ENCODE results near the gene CCDC24.
A peak's percentile ranks its signal among the peaks of the same experiment; 100 is the strongest.

Gene CCDC24

DNA sequence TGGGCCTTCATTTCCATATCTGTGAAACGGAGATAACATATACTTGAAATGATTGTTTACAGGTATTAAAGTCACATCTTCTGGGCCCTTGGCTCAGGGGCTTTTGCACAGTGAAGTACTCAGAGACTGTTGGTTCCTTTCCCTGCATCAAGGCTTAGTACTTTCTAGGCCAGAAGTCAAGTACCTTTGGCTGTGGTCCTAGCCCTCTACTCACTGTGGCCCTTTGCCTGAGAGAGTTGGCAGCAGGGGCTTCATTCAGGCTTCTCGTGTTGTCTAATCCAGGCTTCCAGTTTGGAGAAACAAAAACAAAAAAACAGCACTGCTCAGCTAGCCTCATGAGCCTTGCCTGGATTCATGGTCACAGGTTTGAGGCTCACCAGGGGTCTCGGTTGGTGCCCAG, 29.7 kb upstream of the CCDC24 start:
- no peak overlapping the region for H3K4me3 ChIP-seq (ENCODE audit: low read length)
- DNase-seq (ENCODE audit: low read depth, low spot score) = no peak

DNA sequence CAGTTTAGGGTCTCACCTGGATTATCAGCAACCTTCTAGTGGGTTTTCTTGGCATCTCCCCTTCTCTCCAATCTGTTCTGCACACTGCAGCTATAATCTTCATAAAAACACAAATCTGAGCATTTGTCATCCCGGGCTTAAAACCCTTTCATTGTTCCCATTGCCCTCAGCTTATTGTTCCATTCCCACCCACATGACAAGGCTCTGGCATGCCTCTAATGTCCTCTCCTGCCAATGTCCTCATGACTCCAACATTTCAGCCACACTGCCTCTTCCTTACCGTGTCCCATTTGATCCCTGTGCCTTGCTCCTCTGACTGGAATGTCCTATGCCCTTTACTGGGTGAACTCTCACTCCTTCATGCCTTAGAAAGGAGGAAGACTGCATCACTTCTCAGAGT, 29.1 kb upstream of the CCDC24 start:
- H3K4me3 ChIP-seq (ENCODE audit: low read length) = no peak overlapping the region

DNA sequence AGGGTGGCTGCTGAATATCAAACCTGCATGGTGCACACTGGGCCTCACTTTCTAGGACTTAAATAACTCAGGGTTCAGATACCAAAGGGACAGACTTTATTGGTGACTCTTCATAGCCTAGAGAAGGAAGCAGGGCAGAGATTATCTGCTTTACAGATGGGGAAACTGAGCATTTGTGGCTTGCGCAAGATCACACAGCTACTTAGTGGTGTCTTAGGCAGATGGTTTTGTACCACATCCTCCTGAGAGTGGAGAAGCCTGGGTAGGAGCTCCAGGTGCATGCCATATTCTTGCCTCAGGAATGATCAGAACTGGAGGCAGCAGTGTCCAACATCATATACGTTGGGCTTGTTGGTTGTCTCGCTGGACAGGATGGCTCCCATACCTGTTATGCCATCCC, 28.4 kb upstream of the CCDC24 start:
- no peak overlapping the region for H3K4me3 ChIP-seq (ENCODE audit: low read length)
- peak; percentile 85 for DNase-seq (ENCODE audit: low read depth, low spot score)

More for the DNA sequence above, 29.1 kb upstream of the CCDC24 start:
- DNase-seq (ENCODE audit: low read depth, low spot score) = no peak

DNA sequence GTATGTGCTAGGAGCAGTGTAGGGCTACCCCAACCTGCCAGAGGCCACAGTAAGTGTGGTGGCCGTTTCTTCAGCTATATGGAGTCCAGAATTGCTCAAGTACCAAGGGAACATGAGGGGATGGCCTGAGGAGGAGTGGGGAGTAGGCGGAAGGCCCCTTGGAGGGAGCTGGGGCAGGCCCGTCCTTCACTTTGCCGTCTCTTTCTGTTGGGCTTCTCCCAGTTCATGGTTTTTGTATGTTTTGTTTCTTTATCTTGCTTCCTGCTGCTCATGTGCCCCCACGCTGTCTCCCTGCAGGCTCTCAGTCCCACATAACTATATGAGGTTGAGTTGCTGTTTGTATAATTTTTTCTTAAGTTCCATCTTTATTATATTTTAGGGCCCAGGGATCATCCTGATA, 27.5 kb upstream of the CCDC24 start:
- no peak for DNase-seq (ENCODE audit: low read depth, low spot score)
- H3K4me3 ChIP-seq (ENCODE audit: low read length) = no peak overlapping the region

DNA sequence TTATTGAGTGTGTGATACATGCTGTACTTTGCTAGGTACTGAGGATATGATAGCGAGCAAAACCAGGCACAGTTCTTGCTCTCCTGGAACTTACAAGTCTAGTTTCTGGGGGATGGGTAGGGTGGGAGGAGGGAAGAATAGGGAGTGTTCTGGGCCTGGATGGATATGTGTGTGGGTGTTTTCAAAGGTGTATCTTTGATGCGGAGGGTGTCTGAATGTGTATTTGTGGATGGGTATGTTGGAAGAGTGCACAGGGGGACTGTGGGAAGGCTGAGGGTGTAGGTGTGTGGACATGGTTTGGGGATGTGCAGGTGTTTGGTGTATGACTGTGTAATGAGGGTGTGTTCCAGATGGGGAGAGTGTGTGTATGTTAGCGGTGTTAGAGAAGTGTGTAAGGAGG, 26.1 kb upstream of the CCDC24 start:
- no peak overlapping the region for H3K4me3 ChIP-seq (ENCODE audit: low read length)
- no peak for DNase-seq (ENCODE audit: low read depth, low spot score)

DNA sequence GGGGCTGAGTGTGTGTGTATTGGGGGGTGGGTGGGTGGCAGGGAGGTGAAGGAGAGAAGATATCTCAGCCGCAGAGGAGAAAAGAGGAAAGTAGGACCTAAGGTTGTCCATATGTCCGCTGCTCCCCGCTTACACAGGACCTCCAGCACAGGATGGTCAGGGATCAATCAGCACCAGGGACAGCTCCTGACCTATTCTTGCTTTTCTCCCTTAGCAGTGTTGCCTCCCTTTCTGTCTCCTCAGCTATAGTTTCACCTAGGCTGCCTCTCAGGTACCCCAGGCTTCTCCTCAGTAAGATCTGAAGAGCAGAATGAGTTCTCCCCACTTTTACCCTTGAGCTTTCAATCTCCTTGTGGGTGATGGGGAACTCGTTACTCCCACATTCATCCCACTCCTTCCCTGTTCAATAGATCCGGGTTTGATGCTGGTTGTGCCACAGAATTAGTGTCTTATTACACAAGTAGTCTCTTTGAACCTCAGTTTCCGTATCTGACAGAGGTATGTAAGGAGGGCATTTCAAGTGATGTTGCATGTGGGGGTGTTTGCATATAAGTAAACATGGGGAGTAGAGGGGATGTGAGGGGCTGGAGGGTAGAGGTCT, 23.0 kb upstream of the CCDC24 start:
- DNase-seq (ENCODE audit: low read depth, low spot score) = no peak
- H3K4me3 ChIP-seq (ENCODE audit: low read length) = no peak overlapping the region

DNA sequence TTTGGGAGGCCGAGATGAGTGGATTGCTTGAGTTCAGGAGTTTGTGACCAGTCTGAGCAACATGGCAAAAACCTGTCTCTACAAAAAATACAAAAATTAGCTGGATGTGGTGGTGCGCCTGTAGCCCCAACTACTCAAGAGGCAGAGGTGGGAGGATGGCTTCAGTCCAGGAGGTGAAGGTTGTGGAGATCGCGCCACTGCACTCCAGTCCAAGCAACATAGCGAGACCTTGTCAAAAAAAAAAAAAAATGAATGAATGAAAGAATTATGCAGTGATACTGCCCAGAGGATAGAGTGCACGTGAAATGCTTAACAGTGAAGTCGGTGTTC, 22.0 kb upstream of the CCDC24 start:
- H3K4me3 ChIP-seq (ENCODE audit: low read length) = peak overlapping the region; percentile 96
- no peak for DNase-seq (ENCODE audit: low read depth, low spot score)

DNA sequence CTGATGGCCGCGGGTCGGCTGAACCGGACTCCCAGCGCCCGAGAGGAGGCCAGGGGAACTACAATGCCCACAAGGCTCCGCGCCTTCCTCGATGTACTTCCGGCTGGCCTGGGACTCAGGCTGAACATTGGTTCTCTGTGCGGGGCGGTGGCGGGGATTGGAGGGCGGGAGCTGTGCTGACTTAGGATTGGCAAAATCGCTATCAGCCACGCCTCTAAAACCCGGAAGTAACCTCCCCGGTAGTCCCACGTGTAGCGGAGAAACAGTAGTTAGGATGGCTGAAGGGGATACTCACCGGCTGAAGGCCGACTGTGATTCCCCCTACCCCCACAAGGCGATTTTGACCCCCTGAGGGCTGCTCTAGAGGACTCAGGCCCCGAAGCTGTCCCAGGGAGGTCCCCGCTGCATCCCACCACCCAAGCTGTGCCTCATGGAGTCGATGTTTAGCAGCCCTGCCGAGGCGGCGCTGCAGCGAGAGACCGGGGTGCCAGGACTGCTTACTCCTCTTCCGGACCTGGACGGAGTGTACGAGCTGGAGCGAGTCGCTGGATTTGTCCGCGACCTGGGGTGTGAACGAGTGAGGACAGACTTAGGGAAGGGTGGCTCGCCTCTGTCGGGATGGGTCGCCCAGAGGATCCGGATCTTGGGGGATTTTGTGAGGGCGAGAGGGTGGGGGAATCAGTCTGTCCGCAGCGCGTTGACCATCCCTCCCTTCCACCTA, 21.5 kb upstream of the CCDC24 start, which contains the start of gene DPH2:
Gene DPH2, plus strand, starts transcription at position 265 of the 721 bp plus-strand sequence. Its CDS starts 166 bp downstream, at position 431.
- peak within 1 kb of the TSS; percentile 96 for H3K4me3 ChIP-seq (ENCODE audit: low read length)
- peak; percentile 95 for DNase-seq (ENCODE audit: low read depth, low spot score)

DNA sequence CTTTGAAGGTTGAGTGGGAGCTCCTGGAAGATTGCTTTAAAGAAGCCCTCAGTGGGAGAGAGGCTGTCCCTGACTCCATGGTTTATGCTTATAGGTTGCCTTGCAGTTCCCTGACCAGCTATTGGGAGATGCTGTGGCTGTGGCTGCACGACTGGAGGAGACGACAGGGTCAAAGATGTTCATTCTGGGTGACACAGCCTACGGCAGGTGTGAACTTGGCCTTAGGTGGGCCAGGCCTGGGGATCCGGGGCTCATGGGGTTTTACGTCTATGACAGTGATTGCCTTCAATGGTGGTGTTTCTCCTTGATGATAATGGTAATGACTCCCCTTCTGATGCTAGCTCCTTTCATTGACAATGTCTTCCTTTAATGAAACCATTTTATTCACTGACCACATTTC, 20.9 kb upstream of the CCDC24 start:
- DNase-seq (ENCODE audit: low read depth, low spot score) = no peak
- peak overlapping the region; percentile 96 for H3K4me3 ChIP-seq (ENCODE audit: low read length)

DNA sequence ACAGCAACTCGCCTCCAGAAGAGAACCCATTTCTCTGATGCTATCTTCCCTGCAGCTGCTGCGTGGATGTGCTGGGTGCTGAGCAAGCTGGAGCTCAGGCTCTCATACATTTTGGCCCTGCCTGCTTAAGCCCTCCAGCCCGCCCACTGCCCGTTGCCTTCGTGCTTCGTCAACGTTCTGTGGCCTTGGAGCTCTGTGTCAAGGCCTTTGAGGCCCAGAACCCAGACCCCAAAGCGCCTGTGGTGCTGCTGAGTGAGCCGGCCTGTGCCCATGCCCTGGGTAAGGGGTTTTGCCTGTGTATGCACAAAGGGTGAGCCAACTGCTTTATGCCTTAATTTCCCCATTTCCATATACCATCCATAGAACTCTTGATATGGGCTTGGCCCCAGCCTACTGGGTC, 20.5 kb upstream of the CCDC24 start:
- no peak for DNase-seq (ENCODE audit: low read depth, low spot score)
- H3K4me3 ChIP-seq (ENCODE audit: low read length) = peak overlapping the region; percentile 96

DNA sequence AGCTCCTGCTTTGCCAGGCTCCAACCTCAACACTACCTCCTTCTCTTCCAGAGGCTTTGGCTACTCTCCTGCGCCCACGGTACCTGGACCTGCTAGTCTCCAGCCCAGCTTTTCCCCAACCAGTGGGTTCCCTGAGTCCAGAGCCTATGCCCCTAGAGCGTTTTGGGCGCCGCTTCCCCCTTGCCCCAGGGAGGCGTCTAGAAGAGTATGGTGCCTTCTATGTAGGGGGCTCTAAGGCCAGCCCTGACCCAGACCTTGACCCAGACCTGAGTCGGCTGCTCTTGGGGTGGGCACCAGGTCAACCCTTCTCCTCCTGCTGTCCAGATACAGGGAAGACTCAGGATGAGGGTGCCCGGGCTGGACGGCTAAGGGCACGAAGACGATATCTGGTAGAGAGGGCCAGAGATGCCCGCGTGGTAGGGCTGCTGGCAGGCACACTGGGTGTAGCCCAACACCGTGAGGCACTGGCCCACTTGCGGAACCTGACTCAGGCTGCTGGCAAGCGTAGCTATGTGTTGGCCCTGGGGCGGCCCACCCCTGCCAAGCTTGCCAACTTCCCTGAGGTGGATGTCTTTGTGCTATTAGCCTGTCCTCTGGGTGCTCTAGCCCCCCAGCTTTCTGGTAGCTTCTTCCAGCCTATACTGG, 19.9 kb upstream of the CCDC24 start:
- no peak for DNase-seq (ENCODE audit: low read depth, low spot score)
- H3K4me3 ChIP-seq (ENCODE audit: low read length) = no peak overlapping the region

DNA sequence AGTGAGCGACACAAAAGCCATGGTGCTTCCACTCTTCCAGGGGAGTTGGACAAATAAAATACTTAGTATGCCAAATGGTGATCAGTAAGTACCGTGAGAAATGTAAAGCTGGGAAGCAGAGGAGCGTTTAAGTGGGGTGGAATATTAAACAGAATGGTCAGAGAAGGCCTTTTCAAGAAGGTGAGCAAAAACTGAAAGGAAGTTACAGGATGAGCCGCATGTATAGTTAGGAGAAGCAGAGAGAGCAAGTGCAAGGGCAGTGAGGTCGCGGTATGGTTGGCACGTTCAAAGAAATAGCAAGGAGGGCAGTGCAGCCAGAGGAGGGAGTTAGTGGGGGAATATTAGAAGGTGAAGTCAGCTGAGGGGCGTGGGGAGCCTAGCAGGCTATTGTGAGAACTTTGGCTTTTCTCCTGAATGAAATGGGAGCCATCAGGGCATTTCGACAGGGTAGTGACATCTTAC, 17.4 kb upstream of the CCDC24 start:
- no peak for DNase-seq (ENCODE audit: low read depth, low spot score)

DNA sequence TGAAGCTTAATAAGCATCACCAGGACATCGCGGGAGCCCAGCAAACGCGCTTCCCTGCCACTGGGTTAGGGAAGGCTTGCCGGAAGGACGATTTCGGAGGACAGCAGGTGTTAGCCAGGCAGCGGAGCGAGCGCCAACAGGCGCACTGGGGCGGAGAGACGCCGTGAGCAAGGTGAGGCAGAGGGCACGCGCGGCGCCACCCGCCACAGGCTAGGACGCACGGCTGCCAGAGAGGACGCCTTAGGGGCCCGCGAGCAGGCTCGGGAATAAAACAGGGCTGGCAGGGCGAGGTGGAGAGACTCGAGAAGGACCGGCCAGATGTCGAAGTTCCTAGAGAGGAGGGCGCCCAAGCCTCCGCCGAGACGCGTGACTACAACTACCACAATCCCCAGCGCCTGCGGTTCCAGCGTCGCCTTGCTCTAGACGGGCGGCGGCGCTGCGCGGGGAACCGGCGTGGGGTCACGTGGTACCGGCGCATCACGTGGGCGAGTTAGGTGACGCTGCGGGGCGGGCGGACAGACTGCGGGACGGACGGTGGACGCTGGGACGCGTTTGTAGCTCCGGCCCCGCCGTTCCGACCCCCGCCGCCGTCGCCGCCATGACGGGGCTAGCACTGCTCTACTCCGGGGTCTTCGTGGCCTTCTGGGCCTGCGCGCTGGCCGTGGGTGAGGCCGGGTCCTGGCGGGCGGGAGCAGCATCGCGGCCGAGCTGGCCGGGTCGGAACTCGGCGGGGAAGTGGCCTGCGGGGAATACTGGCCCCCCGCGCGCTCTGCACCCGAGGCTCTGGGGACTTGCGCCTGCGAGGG, 16.8 kb upstream of the CCDC24 start, which contains the start of gene ATP6V0B:
Gene ATP6V0B, plus strand, starts transcription at position 518 of the 806 bp plus-strand sequence. Its CDS starts 81 bp downstream, at position 599.
- H3K4me3 ChIP-seq (ENCODE audit: low read length) = peak within 1 kb of the TSS; percentile 90
- peak; percentile 85 for DNase-seq (ENCODE audit: low read depth, low spot score)

More for the DNA sequence above, 17.4 kb upstream of the CCDC24 start:
- peak overlapping the region; percentile 90 for H3K4me3 ChIP-seq (ENCODE audit: low read length)

DNA sequence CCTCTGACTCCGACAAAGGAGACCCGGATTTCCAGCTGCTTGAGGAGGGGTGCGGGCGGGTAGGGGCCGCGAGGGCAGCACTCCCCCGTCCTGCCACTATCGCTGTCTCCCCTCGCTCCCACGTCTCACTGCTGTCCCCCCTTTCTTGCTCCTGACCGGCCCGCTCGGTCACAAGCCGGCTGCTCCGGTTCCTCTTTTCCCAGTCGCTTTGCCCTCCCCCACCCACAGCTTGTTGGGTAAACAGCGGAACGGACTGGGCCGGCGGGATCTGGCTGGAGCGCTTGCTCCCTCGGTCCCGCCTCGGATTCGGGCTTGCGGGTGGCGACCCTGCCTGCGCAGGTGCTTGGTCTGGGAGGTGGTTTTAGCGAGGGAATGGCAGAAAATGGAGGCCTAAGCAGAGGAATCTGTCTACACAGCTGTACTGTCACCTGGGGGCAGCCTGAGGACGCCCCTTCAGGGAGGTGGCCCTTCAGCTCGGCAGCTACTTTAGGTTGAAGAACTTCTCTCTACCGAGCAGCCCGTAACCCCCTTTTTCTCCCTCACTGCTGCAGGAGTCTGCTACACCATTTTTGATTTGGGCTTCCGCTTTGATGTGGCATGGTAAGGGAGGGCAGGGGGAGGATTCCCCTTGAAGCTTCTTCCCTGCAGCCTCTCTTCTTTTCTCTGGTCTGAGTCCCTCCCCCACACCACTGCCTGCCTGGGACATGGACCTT, 16.0 kb upstream of the CCDC24 start:
- peak overlapping the region; percentile 90 for H3K4me3 ChIP-seq (ENCODE audit: low read length)
- DNase-seq (ENCODE audit: low read depth, low spot score) = peak; percentile 71

DNA sequence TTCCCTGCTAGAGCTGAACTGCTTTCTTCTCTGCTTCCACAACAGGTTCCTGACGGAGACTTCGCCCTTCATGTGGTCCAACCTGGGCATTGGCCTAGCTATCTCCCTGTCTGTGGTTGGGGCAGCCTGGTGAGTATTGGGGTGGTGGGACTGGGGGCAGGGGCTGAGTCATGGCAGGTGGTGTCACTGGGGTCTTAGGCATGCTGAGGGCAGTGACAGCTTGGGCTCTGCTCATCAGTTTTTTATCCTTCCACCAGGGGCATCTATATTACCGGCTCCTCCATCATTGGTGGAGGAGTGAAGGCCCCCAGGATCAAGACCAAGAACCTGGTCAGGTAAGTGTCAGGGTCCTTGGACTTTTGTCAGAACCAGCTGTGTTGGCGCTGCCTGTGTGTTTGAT, 15.4 kb upstream of the CCDC24 start:
- no peak for DNase-seq (ENCODE audit: low read depth, low spot score)
- H3K4me3 ChIP-seq (ENCODE audit: low read length) = peak overlapping the region; percentile 90

DNA sequence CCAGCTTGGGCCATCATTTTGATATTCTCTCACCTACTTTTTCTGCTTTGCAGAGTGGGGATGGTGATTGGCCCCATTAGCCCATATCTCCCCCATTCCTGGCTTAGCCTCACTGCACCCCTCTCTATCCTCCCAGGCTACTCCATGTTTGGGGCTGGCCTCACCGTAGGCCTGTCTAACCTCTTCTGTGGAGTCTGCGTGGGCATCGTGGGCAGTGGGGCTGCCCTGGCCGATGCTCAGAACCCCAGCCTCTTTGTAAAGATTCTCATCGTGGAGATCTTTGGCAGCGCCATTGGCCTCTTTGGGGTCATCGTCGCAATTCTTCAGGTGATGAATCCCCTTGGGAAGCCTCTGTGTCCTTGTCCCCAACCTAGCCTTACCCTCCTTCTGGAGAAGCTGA, 14.5 kb upstream of the CCDC24 start:
- no peak for DNase-seq (ENCODE audit: low read depth, low spot score)
- no peak overlapping the region for H3K4me3 ChIP-seq (ENCODE audit: low read length)

DNA sequence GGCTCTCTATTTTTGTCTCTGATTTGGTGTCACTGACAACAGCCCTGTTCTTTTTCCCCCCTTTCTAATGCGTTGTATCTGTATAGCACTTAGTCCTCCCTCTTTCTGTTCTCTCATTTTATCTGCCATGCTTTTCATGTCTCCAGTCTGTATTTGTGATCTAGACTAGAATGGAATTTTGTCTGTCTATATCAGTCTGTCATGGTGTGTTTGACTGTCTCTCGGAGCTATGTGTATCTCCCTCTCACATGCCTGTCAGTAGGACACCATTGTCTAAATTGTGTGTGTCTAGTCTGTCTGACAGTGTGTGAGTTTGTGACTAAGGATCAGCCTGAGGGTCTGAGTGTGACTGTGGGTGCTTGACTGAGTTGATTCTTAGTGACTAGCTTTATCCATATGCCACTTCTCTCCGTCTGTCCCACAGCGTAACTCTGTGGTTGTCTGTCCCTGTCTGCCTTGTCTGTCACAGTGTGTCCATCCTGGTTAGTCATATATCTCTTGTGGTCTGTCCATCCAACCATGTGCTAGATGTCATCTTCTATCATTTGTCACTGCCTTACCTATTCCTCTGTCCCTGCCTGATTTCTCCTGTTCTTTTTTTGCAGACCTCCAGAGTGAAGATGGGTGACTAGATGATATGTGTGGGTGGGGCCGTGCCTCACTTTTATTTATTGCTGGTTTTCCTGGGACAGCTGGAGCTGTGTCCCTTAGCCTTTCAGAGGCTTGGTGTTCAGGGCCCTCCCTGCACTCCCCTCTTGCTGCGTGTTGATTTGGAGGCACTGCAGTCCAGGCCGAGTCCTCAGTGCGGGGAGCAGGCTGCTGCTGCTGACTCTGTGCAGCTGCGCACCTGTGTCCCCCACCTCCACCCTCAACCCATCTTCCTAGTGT, 13.8 kb upstream of the CCDC24 start:
- DNase-seq (ENCODE audit: low read depth, low spot score) = no peak
- H3K4me3 ChIP-seq (ENCODE audit: low read length) = no peak overlapping the region

DNA sequence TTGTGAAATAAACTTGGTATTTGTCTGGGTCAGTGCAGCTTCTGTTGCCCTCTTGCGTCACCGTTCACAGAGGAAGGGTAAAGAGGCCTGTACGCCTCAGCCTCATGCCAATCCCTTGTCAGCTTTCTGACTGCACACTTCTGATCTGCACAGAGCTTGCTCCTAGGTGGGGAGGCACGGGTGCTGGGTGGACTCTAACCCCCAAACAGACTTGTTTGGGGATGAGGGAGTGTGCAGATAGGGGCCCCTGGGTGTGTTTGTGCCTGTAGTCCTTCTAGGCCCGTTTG, 13.2 kb upstream of the CCDC24 start:
- DNase-seq (ENCODE audit: low read depth, low spot score) = no peak
- no peak overlapping the region for H3K4me3 ChIP-seq (ENCODE audit: low read length)

Measured in Jurkat, Clone E6-1 (cell line).